Head of caudate nucleus (tissue), 42 donors: ENCODE data around the gene SPATA32.

ENCODE experiments used
- DNase-seq, 42 donors: peaks; one replicate each; pipeline versions ENCODE4 v3.0.0 to v3.0.0-alpha.2; 2020 to 2021; ENCODE audit warnings: mixed read lengths in 7 of 42
- intact Hi-C: fragments of 100-400 bp; cut with DNase I; formaldehyde crosslinking; loops from one replicate; pipeline ENCODE4 v1.15.0; 2022

The SPATA32 gene

GRCh38 chr17:45235416-45236281 is 26.2 kb downstream of the SPATA32 start:
- intact Hi-C loops = no loop called here
- peak in 41 of 42 donors; percentile 48 to 91 (median 73) for DNase-seq

- DNase-seq = peak in 1 of 42 donors; percentile 37
- intact Hi-C loops = no loop called here
These were observed 27.1 kb downstream of the SPATA32 start for GRCh38 chr17:45234641-45235415.

DNA sequence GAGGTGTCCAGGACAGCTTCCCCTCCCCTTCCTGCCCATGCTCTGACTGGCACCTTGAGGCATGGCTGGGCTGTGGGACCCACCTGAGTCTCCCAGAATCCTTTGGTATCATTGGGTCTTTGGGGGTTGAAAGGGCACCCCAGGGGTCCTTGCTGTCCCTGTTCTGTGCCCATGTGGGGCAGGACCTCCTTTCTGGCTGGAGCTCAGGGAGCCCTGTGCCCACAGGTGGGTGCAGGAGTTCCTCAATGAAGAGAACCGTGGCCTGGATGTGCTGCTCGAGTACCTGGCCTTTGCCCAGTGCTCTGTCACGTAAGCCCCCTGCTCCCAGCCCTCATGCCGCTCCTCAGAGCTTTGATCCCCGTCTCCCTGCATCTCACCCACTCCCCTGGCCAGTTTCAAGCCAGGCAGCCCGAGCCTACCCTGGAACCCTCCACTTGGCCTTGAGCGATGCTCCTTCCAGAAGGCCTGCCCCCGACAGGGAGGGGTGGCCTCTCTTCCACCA is 28.4 kb downstream of the SPATA32 start:
- DNase-seq = no peak
- intact Hi-C loops = no loop called here

- intact Hi-C loops = no loop called here
- DNase-seq = no peak
These were observed 29.1 kb downstream of the SPATA32 start for GRCh38 chr17:45232514-45233422.

DNA sequence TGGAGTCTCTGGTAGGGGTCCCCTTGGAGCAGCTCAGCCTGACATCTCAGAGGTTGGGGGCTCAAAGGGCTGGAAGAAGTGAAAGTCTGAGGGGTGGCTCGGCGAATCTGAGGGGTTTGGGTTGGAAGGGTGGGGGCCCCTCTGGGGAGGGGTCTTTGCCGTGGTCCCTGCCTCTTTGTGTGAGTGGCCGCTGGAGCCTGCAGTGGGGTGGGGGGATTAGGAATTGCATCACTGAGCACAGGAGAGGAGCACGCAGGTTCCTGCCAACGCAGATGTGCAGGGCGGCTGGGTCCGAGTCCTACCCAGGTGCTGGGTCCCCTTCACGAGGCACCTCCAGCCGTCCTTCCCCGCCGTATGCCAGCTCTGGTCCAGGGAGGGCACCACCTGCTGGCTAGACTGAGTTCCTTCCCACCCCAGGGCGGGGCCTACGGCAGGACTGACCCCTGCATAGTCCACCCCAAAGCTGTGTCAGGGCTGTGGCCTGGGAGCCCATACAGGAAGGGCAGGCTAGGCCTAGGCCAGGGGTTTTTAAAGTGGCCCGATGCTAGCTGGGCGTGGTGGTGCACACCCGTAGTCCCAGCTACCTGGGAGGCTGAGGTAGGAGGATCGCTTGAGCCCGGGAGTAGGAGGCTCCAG is 30.3 kb downstream of the SPATA32 start:
- intact Hi-C loops = no loop called here
- DNase-seq = no peak

- no peak for DNase-seq
- intact Hi-C loops = no loop called here
These were observed 31.0 kb downstream of the SPATA32 start for GRCh38 chr17:45230787-45231480.

- intact Hi-C loops = no loop called here
- DNase-seq = no peak
These were observed 31.5 kb downstream of the SPATA32 start for GRCh38 chr17:45230410-45230786.

DNA sequence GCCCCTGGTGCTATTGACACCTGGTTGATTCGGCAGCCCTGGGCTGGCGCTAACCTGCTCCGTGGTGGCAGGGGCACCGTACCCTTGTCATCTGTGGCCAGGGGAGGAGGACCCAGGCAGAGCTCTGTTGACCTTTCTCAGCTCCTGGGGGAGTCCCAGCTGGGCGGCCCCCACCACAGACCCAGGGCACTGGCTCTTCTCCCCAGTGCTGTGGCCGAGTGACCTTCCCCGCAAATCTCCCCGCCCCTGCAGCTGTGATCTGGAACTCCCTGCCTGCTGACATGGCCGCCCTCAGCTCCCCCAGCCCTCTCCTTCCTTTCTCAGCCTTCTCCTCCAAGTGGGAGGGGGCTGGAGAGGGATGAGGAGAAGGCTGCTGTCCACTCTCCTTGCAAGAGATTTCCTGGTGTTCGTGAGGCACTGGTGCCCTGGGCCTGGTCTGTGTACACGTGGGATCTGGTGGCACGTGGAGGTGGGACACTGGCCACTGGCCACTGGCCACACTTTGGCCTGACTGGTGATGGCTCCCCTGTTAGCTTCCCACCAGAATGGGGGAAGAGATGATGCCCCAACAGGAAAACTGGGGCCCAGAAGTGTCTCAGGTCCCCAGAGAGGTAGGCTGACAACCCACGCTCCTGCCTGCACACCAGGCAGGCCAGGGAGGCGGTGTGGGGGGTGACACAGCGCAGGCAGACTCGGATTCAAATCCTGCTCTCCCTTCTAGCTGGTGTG is 32.0 kb downstream of the SPATA32 start:
- intact Hi-C loops = no loop called here
- DNase-seq = peak in 2 of 42 donors; percentile 40 to 48

DNA sequence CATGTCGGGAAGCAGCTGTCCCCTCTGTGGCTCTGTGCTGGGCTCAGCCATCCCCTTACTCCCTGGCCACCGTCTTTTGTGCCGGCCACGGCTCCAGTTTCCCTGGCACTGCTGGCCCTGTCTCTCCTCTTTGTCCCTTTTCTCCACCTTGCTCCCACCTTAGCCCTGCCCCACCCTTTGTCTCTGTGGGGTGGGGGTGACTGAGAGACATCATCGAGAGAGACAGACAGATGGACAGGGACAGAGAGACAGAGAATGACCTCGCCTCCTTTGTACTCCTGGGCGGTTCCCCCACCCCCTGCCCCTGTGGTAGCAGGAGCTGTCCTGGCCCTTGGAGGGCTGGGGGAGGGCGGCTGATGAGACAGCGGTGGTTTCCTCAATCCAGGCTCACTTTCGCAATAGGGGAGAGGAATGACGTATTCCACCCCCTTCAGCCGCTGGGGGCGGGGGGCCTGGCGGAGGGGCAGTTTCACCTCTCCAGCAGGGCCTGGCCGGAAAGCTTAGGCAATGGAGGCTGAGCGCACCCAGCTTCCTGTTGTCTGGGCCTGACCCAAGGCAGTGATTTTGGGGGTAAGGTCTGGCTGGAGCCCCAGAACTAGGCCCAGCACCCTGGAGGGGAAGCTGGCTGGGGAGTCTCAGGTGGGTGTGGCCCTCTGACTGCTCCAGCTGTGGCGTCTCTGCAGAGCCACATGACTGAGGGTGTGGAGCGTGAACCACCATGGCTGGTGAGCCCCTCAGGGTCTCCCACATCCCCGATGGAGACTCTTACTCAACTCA is 32.9 kb downstream of the SPATA32 start:
- peak in 39 of 42 donors; percentile 26 to 78 (median 55) for DNase-seq

GRCh38 chr17:45227926-45228762 is 33.8 kb downstream of the SPATA32 start:
- no peak for DNase-seq
- intact Hi-C loops = no loop called here

More for the DNA sequence above, 32.9 kb downstream of the SPATA32 start:
- intact Hi-C loops = no loop called here

DNA sequence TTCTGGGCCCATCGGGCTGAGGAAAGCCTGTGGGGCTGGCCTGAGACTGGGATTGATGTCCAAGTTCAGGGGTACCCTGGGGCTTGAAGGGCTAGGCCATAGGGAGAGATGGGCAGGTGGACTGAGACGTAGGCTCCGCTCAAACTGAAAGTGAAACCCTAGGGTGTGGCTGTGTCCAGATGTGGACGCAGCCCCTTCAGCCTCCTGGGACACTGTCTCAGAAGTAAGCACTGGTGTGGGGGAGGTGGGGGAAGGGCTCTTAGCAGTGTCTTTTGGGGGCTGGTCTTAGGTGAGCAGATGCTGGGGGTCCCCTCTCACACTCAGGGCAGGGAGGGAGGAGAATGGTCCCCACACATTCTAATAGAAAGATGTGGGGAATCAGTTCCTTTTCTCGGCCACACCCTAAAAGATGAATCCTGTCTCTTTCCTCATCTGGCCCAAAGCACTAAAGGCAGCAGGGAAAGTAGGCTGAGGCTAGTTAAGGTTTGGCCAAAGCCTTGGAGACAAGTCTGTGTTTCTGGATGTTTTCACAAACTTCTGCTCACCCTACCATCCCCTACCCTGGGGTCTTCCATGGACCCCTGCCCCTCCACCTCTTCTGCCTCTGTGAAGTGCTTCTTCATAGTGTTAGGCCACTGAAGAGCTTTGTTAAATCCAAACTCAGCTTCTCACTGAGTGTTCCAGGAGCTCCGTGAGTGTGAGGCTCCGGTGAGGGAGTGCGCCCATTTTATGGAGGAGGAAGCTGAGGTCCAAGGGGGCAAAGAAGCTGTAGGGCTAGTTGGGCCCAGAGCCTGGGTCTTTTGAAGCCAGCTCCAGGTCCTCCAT is 34.6 kb downstream of the SPATA32 start:
- intact Hi-C loops = no loop called here
- no peak for DNase-seq

DNA sequence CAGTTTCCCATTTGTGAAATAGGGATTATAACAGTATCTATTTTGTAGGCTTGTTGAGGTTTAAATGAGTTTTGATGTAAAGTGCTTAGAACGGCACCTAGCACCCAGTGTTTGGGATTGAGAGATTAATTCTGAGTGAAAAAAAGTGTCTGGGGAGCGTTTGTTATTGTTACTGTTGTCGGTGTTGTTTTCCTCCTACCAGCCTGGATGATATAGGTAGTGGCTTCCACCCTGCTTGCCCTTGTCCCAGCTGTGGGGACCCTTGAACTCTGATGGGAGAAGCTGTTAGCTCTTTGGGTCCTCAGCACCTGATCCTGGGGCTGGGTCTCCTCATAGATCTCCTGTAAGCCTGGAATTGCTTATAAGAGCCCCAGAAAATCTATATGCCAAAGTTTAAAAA is 35.3 kb downstream of the SPATA32 start:
- intact Hi-C loops = no loop called here
- no peak for DNase-seq

DNA sequence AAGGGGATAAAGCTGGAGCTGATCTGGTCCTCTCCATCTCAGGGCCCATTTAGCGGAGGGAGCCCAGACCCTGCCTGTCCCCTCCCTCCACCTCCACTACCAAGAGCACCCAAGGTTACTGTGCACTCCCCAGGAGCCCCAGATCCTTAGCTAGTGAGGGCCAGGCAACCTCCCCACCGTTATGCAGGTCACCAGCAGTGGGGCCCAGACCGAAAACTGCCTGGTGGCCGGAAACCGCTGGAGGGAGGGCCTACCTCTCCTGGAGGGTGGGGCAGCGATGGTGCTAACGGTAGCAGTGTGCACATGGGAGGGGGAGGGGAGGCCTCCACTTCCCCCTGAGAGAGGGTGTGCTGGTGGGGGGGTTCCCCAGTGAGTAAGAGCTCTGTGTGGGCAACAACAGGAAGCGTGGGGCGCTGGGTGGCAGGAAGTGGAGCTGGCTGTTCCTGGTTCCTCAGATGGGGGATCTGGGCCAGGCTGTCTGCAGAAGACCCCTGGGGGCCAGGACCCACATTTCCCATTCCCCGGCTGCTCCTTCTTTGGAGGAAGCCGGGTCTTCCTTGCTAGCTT is 35.8 kb downstream of the SPATA32 start:
- peak in 40 of 42 donors; percentile 22 to 84 (median 64) for DNase-seq
- intact Hi-C loops = no loop called here

GRCh38 chr17:45225051-45225700 is 36.7 kb downstream of the SPATA32 start:
- DNase-seq = no peak

More at GRCh38 chr17:45225051-45225700, 36.7 kb downstream of the SPATA32 start:
- intact Hi-C loops = no loop called here
